ENCODE measurements around the gene MST1.

Gene MST1

DNA sequence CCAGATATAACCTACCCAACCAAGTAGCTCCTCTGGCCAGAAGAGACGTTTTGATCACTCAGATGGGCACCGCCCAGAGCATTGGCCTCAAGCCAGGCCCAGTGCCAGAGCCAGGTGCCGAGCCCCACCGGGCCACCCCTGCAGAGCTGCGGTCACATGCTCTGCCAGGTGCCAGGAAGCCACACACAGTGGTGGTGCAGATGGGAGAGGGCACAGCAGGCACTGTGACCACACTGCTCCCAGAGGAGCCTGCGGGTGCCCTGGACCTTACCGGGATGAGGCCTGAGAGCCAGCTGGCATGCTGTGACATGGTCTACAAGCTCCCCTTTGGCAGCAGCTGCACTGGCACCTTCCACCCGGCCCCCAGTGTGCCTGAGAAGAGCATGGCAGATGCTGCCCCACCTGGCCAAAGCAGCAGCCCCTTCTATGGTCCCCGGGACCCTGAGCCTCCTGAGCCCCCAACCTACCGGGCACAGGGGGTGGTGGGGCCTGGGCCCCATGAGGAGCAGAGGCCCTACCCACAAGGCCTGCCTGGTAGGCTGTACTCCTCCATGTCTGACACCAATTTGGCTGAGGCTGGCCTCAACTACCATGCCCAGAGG is 34.2 kb downstream of the MST1 start:
- DNase-seq = peak; percentile 98

DNA sequence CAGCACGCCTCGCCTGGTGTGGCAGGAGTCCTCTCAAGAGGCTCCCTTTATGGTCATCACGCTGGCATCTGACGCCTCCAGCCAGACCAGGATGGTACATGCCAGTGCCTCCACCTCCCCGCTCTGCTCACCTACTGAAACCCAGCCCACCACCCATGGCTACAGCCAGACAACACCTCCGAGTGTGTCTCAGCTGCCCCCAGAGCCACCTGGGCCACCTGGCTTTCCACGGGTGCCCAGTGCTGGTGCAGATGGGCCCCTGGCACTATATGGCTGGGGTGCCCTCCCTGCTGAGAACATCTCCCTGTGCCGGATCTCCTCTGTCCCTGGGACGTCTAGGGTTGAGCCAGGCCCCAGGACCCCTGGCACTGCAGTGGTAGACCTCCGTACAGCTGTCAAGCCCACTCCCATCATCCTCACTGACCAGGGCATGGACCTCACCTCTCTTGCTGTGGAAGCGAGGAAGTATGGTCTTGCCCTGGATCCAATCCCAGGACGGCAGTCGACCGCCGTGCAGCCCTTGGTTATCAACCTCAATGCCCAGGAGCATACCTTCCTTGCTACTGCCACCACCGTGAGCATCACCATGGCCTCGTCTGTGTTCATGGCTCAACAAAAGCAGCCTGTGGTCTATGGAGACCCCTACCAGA is 35.0 kb downstream of the MST1 start:
- no peak for DNase-seq

DNA sequence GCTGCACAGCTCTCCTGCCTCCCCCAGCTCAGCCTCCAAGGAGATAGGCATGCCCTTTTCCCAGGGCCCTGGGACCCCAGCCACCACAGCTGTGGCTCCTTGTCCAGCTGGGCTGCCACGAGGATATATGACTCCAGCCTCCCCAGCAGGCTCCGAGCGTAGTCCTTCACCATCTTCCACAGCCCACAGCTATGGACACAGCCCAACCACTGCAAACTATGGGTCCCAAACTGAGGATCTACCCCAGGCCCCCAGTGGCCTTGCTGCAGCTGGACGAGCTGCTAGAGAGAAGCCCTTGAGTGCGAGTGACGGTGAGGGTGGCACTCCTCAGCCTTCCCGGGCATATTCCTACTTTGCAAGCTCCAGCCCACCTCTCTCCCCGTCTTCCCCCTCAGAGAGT is 35.7 kb downstream of the MST1 start:
- no peak for DNase-seq

DNA sequence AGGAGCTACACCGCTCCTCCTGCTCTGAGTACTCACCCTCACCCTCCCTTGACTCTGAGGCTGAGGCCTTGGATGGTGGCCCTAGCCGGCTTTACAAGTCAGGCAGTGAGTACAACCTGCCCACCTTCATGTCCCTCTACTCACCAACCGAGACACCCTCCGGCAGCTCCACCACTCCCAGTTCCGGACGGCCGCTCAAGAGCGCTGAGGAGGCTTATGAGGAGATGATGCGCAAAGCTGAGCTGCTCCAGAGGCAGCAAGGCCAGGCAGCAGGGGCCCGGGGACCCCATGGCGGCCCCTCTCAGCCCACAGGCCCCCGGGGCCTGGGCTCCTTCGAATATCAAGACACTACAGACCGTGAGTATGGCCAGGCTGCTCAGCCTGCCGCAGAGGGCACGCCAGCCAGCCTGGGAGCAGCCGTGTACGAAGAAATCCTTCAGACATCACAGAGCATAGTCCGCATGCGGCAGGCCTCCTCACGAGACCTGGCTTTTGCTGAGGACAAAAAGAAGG is 36.3 kb downstream of the MST1 start:
- no peak for DNase-seq

DNA sequence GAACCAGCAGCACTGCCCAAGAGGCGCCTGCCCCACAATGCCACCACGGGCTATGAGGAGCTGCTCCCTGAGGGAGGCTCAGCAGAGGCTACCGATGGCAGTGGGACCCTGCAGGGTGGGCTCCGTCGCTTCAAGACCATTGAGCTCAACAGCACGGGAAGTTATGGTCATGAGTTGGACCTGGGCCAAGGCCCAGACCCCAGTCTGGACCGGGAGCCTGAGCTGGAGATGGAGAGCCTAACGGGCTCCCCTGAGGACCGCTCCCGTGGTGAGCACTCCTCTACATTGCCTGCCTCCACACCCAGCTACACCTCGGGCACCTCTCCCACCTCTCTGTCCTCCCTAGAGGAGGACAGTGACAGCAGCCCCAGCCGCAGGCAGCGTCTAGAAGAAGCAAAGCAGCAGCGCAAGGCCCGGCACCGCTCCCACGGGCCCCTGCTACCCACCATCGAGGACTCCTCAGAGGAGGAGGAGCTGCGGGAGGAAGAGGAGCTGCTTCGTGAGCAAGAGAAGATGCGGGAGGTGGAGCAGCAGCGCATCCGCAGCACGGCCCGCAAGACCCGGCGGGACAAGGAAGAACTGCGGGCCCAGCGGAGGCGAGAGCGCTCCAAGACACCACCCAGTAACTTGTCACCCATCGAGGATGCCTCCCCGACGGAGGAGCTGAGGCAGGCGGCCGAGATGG is 36.9 kb downstream of the MST1 start:
- no peak for DNase-seq

DNA sequence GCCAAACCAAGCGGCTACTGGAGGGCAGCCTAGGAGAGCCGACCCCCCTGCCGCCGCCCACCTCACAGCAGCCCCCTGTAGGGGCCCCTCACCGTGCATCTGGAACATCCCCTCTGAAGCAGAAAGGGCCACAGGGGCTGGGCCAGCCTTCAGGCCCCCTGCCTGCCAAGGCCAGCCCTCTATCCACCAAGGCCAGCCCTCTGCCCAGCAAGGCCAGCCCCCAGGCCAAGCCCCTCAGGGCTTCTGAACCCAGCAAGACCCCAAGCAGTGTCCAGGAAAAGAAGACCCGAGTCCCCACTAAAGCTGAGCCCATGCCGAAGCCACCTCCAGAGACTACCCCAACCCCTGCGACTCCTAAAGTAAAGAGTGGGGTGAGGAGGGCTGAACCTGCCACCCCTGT is 38.6 kb downstream of the MST1 start:
- no peak for DNase-seq

DNA sequence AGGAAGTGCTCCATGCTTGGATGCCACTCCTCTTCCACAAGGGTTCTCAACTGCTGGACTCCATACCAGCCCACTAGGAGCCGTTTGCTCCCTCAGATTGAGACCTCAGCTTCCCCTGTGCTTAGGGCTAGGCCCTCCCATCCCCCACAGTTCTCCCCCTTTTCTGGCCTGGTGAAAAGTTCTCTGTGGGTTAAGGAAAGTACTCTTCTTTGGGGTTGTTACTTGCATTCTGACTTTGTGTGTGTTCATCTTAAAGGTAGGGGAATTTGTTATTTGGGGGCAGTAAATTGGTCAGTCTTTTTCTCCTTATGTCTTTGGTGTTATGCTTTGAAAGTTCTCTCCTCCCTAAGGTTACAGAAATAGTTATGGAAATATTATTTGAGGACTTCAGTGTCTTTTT is 39.1 kb downstream of the MST1 start:
- no peak for DNase-seq

DNA sequence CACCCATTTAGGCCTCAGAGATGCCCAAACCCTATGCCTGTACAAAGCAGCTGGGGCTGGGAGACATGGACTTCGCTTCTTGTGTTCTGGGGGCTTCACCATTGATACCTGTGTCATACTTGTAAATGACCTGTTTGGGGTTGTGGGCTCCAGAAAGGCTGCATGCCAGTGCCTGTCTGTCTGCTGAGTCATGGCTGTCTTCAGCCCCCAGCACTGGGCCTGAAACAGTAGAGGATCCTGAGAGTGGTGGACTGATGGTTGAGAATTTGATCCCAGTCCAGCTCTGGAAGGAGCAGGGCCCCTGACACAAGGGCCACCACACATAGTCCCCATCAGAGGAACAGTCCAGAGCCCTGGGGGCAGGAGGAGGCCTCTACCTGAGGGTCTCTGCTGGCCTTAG is 39.7 kb downstream of the MST1 start:
- no peak for DNase-seq

DNA sequence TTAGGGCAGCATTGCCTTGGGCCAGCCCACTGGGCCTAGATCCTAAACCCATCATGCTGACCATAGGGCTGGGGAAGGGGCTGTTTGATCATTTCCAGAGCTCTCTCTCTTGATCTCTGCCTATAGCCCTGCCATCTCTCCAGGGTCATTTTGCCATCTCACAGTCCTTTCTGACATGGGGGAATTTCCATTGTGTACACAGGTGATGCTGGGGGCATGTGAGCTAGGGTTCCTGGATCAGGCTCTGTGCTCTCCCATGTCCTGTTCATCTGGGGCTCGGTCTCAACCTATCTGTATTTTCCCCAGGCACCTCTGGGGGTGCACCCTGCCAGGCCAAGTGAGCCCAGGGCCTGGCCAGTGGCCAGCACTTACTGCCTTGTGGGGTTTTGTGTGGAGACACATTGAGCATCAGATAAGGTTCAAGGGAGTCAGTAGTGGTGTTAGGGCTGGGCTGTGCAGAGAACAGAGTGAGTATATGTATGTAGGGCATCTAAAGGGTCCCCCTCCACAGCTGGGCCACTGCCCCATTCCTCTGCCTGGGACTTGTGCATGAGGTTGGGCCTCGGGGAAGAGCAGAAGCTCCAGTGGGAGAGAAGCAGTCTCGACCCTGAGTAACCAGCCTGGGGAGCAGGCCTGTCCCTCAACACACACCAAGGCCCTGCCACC is 40.8 kb downstream of the MST1 start:
- DNase-seq = peak; percentile 43

DNA sequence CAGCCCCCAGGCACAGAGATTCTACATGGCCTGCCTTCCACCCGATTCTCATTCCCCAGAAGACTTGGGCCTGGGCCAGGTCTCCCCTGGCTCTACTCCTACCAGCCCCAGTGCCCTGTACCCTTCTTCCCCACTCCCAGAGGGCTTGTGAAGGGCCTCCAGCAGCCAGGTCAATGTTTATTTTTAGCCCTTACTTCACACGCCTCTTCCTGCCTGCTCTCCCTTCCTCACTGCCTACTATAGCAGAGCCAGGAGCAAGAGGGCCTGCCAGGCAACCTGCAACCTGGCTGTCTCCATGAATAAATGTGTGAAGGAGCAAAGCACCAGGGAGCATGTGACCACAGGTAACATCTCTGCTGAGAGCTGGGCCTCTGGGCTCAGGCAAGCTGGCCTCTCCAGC is 41.5 kb downstream of the MST1 start:
- DNase-seq = peak; percentile 54

DNA sequence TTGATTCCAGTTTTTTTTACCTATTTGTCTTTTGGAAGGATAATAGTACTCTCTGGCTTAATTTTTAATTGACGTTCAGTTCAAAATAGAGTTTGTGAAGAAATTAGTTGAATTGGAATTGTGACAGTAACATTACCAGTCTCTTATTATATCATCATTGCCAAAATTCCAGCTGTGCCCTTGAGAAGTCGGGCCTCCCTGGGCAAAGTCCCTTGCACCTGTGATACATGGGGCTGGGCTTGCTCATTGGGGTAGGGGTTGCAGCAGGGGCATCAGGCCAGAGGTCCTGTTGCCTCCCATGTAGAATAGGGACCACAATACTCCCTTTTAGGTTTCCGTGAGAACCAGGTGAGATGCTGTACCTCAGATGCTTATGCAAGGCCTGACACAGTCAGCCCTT is 43.0 kb downstream of the MST1 start:
- DNase-seq = no peak

DNA sequence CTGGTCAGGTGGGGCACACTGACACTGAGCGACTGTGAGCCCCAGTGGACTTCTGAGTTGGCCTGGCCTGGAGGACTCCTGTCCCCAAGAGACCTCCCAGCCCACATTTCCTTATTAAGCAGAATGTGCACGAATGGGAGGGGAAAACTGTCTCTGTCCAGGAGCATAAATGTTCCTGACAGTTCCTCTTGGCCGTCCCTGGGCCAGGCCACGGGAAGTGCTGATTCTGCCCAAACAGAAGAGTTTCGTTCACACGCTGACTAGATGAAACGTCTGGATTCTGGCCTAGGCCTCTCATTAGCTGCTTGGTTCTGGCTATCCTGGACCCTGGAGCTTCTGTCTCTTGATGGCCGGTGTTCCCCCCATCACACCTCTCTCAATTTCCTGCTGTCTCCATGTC is 44.6 kb downstream of the MST1 start:
- DNase-seq = no peak

DNA sequence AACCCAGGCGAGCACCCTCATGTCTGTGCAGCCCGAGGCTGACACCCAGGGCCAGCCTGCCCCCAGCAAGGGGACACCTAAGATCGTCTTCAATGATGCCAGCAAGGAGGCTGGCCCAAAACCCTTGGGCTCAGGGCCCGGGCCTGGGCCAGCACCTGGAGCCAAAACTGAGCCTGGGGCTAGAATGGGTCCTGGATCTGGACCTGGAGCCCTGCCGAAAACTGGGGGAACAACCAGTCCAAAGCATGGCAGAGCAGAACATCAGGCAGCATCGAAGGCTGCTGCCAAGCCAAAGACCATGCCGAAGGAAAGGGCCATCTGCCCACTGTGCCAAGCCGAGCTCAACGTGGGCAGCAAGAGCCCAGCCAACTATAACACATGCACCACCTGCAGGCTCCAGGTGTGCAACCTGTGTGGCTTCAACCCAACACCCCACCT is 46.5 kb downstream of the MST1 start:
- peak; percentile 34 for DNase-seq

DNA sequence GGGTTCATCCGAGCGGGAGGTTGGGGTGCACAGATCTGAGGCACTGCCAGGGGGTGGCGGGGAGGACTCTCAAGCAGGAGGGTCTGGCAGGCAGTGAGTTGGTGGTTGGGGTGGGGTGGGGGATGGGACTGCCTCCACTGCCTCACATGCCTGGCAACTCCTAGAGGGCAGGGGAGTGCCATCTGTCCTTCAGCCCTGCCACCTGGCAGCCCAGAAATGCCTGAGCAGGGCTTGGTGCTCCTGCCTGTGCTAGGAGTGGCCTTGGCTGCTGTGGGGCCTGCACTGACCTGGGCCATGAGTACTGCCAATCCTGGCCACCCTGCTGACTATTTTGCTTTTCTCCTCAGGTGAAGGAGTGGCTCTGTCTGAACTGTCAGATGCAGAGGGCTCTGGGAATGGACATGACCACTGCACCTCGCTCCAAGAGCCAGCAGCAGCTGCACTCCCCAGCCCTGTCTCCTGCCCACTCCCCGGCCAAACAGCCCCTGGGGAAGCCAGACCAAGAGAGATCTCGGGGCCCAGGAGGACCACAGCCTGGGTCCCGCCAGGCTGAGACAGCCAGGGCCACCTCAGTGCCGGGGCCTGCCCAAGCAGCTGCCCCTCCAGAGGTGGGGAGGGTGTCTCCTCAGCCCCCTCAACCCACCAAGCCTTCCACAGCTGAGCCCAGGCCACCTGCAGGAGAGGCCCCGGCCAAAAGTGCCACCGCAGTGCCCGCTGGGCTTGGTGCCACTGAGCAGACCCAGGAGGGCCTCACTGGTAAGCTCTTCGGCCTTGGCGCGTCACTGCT is 47.2 kb downstream of the MST1 start:
- no peak for DNase-seq

DNA sequence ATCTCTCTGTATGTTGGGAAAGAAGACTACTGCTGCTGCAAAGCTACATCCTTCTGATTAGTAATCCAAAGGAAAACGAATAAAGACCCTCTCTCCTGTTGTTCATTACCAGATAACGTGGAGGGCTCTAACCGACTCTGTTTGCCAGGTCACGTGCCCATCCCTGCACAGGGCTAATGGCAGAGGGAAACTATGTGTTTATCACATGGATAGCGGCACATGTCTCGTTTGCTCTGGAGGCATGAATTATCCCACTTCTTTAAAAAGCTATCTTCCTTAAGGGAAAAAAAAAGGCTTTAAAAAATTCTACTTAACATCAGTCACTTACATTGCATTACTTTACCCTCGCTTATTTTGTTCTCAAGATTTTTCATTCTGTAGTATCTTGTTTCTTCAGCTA is 48.0 kb downstream of the MST1 start:
- no peak for DNase-seq

DNA sequence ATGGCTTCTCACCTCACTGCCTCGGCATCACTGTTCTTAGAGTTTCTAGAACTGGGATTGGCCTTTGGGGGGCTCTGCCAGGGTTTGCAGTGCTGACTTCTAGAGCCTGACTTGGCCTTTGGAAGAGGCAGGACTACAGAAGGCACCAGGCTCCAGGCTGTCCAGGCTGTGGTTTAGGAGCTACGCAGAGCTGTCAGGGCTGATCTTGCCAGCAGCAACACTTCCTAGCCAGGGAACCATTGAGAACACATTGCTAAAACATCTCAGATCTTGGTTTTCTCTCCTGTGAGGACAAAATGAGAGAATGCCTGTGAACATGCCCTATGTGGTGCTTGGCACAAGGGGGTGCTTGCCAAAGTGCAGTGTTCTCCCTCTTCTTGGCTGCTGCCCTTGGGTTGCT is 49.7 kb downstream of the MST1 start:
- DNase-seq = no peak

DNA sequence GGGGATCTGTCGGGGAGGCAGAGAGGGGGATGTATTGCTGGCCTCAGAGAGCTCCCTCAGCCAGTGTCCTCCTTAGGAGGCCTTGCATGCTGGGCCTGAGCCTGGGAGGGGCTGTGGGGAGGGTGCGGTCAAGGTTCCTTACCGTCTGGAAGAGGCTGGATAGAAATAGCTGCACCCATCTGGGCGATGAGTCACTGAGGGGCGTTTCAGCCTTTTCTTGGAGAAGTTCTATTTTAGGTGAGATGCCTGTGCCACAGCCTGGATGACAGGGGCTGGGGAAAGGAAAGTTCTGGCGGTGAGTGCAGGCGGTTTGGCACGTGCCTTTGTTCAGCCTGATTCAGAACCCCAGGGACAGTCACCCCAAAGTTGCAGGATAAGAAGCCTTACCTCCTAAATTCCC is 50.8 kb downstream of the MST1 start:
- DNase-seq = no peak

DNA sequence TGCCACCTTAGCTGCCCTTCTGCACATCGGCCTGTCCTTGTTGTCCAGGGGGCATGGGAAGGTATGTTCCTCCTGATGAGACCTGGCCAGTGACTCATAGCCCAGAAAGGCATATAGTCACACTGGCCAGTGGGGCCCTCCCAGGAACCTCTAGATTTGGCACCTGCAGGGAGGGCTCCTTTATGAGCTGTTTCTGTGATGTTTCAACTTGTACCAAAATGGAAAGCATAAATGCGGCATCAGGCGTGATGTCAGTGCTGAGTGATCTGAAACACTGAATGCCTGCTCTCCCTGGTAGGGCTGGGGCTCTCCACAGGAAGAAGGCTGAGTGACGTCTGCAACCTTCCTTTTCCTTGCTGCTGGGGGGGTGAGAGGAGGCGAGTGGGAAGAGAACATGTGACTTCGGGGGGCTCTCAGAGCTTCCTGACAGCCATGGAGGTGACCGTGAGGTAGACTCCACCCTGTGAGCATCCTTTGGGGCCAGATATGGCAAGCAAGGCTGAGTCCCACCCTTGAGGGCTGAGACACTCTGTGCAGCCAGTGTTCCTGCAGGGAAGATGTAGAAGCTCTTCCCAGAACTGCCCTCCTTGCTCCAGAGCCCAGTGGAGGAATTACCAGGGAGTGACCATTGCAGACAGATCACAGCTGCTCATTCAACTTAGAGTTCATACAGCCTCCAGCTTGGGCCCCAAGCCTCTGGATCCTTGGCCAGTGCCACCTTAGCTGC is 52.2 kb downstream of the MST1 start:
- DNase-seq = no peak

DNA sequence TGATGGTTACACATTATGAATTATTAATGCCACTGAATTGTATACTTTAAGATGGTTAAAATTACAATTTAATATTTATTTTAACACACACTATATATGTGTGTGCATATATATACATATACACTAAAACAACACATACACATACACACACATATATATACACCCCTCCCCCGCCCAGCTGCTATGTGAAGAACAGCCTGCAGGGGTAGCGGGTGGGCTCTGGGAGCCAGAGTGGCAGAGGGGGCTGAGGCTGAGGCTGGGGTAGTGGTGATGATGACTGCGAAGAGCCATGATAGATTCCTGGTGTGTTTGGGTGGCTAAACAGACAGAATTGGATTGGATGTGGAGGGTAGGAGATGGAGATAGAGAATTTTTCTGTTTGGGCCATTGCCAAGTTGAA is 54.5 kb downstream of the MST1 start:
- no peak for DNase-seq
